Cerebellar nuclear complex (tissue), 1 donor: ENCODE measurements around the gene CATSPERB.
"Not testable (repeated sequence)": the region's sequence is repeated elsewhere in the genome, so short reads cannot be mapped to it uniquely, and the experiment has no call there.

Source experiments
- DNase-seq, 2 experiments: peaks; one replicate each; lab custom pipeline; 2025; lab: John Stamatoyannopoulos, UW

The CATSPERB gene

GRCh38 chr14:91575469-91576208 is 156.2 kb downstream of the CATSPERB start:
- no peak for DNase-seq

DNA sequence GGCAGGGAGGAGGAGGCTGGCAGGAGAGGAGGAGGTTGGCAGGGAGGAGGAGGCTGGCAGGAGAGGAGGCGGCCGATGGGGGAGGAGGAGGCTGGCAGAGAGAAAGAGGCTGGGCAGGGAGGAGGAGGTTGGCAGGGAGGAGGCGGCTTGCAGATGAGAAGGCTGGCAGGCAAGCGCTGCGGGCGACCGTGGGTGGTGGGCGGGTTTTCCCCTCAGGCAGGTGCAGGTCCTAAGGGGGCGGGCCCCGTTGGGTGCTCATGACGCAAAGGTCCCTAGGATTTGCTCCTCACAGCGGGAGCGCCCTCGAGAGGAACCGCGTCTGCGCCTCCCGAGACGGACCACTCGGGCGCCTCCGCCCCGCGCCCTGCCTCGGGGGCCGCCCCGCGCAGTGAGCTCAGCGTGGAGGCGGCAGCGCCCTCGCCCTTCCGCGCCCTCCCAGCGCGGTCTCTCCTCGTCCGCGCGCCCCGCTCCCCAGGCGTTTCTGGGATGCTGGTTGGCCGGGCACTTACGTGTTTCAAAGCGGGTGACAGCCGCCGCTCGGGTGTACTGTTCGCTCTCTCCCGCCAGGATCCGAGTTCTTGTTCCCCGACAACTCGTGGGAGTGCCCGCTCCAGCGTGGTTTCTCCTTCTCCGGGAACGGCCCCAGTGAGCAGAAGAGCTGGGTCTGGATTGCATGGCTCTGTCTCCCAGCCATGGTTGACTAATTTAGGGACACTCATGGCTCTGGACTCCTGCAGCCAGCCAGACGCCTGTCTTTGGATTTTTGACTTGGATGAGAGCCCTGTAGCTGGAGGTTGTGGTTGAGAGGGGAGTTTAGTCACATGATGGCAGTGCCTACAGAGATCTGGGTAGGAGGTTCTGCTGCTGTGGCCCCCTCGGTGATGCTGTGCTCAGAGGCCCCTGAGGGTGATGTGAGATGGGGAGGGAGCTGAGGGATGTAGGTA is 157.7 kb downstream of the CATSPERB start:
- no peak for DNase-seq

GRCh38 chr14:91573528-91573893 is 158.4 kb downstream of the CATSPERB start:
- no peak for DNase-seq

DNA sequence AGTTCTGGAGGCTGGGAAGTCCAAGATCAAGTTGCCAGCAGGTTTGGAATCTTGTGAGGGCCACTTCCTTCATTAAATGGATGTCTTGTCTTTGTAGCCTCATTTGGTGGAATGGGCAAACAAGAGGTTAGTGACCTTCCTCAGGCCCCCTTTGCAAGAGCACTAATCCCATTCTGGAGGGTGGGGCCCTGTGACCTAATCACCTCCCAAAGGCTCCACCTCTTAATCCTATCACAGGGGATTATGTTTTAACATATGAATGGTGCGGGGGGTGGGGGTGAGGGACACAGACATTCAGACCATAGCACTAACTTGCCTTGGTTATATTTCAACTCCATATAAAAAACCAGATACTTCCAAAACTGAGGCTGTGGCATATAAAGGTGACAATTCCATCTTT is 161.9 kb downstream of the CATSPERB start:
- DNase-seq, result no peak

- DNase-seq, result no peak
Observed at GRCh38 chr14:91569301-91569700, 162.6 kb downstream of the CATSPERB start.

GRCh38 chr14:91568626-91569025 is 163.3 kb downstream of the CATSPERB start:
- DNase-seq, result no peak

DNA sequence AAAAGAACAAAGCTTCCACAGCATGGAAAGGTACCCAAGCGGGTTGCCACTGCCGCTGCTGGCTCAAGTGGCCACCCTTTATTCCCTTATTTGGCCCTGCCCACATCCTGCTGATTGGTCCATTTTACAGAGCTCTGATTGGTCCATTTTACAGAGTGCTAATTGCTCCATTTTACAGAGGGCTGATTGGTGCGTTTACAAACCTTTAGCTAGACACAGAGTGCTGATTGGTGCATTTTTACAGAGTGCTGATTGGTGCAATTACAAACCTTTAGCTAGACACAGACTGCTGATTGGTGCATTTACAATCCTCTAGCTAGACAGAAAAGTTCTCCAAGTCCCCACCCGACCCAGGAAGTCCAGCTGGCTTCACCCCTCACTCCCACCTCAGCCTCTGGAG is 164.1 kb downstream of the CATSPERB start:
- DNase-seq, result not testable (repeated sequence)

DNA sequence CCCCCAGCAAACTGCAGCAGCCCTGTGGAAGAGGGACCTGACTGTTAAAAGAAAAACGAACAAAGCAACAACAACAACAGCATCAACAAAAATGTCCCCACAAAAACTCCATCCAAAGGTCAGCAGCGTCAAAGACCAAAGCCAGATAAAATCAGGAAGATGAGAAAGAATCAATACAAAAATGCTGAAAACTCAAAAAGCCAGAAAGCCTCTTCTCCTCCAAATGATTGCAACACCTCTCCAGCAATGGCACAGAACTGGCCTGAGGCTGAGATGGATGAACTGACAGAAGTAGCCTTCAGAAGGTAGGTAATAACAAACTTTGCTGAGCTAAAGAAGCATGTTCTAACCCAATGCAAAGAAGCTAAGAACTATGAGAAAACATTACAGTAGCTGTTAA is 176.4 kb downstream of the CATSPERB start:
- no peak for DNase-seq

GRCh38 chr14:91554535-91555332 is 177.2 kb downstream of the CATSPERB start:
- no peak for DNase-seq

- DNase-seq, result no peak
Observed at GRCh38 chr14:91548108-91548507, 183.8 kb downstream of the CATSPERB start.

DNA sequence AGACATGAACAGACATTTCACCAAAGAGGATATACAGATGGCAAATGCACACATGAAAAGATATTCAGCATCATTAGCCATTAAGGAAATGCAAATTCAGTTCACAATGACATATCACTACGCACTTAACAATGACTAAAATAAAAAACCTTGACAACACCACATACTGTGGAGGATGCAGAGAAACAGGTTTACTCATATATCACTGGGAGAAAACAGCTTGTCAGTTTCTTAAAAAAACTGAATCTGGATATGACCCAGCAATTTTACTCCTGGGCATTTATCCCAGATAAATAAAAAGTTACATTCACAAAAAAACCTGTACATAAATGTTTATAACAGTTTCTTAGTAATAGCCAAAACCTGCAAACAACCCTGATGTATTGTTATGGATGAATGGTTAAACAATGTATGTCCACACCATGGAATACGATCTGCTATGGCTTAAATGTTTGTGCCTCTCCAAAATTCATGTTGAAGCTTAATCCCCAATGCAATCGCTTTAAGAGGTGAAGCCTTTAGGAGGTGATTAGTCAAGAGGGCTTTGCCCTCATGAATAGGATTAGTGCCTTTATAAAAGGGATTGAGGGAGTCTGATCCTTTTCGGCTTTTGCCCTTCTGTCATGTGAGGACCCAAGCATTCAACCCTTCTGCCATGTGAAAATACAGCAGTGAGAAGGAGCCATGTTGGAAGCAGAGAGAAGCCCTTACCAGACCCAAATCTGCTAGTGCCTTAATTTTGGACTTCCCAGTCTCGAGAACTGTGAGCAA is 185.8 kb downstream of the CATSPERB start:
- DNase-seq, result no peak

- DNase-seq, result no peak
Observed at GRCh38 chr14:91545204-91545603, 186.7 kb downstream of the CATSPERB start.

GRCh38 chr14:91536327-91536726 is 195.6 kb downstream of the CATSPERB start:
- no peak for DNase-seq

GRCh38 chr14:91534059-91534458 is 197.8 kb downstream of the CATSPERB start:
- not testable (repeated sequence) for DNase-seq

DNA sequence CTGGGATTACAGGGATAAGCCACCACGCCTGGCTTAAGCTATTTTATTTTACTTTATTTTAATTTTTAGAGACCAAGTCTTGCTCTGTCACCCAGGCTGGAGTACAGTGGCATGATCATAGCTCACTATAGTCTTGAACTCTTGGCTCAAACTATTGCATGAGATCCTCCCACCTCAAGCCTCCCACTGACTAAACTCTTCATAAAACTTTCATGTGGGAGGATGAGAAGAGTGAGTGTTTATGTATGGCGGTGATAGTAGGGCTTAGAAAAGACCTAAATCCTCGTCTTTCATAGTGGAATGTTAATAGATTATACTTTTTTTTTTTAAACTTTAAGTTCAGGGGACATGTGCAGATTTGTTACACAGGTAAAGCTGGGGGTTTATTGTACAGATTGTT is 198.3 kb downstream of the CATSPERB start:
- no peak for DNase-seq
